LHCN-M2 (cell line): Measurements from ENCODE around the gene SEBOX. TPM values are rescaled to one million over a fixed set of nuclear protein-coding genes. Genes with fewer than 3 reads are reported as not detected.

Experiments used
- DNase-seq: peaks from one replicate; pipeline ENCODE4 v3.0.0-alpha.2; 2012; ENCODE audit warnings: low read depth
- total RNA-seq: library from RNA; depleted of rRNA; stranded (reverse); fragments of >200 nt; gene quantifications from 2 replicates; pipeline ENCODE4 v1.2.3, GENCODE V29; 2014; rRNA removed

The SEBOX gene
- total RNA-seq, 1 experiment from 2014 or later, result not detected

DNA sequence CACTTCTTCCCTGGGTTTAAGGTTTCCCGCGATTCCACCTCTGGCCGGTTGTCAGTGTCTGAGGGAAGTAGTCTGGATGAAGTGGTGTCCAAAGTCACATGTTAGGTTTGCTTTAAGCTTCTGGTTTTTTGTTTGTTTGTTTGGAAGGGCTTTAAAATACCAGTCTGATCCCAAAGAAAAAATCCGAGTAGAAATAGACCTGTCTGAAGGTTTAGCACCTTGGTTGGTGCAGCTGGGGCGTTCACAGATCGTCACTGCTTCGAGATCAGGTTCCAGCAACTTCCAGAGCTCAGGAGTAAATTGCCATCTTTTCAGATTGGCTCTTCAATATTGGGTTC, 45.4 kb downstream of the SEBOX start:
- DNase-seq, result no peak

DNA sequence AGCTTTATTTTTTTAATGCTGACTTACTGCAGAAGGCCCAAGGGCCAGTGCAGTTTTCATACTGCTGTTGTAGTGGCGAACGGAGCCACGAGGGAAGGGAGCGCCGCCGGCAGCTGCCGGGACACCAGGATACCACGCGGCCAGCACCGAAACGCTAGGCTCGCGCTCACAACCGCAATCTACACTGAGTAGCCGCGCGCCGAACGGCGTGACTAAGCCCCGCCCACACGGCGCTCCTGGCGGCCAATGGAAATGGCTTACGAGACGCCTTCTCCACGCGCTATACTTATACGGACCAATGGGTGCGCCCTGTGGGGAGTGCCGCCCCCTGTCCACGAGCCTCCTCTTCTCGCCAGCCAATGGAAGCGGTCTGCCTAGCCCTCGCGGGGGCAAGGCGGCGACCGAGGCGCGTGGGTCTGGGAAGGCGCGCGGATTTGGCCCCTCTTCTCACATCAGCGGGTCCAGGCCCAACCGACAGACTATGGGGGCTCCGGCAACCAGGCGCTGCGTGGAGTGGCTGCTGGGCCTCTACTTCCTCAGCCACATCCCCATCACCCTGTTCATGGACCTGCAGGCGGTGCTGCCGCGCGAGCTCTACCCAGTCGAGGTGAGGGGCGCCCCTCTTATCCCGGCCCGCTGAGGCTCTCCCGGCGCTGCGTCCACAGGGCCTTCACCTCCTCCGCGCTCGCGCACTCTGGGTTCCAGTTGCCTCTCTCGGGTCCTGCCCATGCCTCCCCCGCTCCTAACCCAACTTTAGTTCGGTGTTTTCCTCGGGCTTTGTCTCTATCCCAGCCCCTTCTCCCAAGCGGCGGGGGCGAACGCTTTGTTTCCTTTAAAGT, 46.0 kb downstream of the SEBOX start, which contains the start of gene TMEM97:
TMEM97 (plus strand) TSS at position 442 of the 839 bp plus-strand sequence; CDS start at position 482, 40 bp downstream.
- peak; percentile 96 for DNase-seq

DNA sequence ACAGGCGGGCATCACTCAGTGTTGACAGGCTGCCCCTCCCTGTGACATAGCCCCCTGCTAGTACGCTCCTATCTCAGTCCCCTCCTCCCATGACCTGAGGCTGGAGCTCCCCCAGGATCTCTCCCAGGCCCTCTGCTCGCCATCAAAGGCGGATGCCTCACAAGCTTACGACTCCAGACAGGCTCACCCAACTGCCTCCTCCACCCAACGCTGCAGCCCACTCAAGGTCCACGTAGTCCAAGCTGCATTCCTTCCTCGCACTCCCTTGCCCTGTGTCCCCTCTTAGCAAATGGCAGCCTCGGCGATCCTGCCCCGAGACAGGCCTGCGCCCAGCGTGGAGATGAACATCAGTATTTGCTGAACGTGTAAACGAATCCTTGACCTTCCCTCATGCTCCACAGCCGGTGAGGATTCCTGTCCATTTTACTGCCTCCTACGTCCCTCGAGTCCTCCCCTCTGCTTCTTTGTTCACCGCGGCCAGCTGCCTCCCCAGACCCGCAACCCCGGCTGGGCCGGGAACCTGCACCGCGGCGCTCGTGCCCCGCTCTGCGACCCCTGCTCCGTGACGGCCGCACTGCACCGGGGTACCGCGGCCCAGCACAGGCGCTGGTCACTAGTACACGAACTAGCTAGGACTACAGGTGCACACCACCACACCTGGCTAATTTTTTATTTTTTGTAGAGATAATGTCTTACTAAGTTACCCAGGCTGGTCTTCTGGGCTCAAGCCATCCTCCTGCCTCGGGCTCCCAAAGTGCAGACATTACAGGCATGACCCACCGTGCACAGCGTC, 46.8 kb downstream of the SEBOX start:
- DNase-seq, result no peak

DNA sequence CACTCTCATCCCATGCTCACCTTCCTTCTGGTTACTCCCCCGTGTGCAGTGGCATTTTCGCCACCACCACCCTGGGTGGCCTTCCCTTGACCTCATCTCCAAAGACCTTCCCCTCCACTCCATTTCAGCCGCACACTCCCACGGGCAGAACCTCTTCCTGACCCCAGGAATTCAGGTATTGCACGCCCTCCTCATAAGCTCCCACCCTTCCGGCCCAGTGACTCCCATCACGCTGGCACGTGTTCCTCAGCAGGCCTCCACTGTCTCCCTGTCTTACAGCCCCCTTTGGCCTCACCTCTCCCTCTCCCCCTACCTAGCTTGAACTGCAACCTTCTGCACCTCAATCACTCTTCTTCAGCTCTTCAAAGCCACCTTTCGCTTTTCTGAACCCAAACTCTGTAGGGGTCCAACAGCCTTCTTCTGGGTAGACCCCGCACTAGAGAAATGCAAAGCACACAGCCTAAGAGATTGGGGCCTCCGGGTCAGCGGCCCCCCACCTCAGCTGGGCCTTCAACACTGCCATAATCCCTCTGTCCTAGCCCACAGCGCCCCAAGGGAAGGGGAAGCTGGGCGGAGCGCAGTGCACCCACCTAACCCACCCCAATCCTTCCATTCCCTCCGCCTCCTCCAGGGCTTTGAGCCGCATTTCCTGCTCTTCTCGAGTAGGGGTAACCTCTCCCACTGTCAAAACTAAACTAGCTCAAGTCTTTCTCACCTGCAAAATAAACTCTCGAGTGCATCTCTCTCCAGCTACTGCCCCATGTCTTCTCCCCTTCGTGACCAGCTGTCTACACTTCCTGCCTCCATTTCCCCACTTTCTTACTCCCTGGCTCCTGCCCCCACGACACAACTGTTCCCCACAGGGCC, 47.7 kb downstream of the SEBOX start:
- no peak for DNase-seq

DNA sequence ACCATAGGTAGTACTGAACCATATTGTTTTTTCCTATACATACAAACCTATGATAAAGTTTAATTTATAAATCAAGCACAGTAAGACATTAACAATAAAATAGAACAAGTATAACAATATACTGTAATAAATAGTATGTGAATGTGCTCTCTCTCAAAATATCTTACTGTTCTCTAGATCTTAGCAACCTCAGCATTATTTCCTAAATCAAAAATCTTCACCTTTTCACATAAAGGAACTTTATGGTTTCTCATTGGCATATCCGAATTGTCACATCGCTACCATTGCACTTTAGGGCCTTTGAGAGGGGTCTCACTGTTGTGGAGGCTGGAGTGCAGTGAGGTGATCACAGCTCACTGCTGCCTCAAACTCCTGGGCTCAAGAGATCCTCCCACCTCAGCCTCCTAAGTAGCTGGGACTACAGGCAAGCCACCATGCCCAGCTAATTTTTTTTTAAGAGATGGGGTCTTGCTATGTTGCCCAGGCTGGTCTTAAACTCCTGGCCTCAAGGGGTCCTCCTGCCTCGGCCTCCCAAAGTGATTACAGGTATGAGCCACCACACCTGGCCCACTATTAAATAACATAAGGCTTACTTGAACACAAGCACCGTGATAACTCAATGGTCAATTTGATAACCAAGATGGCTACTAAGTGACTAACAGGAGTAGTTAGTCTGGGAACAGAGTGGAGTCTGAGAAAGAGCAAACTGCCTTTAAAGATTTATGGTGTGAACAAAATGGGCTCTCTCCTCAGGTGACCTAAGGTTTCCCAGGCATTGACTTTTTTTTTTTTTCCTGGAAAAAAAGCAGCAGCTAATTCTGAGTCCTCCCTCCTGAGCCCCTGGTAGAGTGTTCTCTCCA, 48.9 kb downstream of the SEBOX start:
- DNase-seq, result no peak

DNA sequence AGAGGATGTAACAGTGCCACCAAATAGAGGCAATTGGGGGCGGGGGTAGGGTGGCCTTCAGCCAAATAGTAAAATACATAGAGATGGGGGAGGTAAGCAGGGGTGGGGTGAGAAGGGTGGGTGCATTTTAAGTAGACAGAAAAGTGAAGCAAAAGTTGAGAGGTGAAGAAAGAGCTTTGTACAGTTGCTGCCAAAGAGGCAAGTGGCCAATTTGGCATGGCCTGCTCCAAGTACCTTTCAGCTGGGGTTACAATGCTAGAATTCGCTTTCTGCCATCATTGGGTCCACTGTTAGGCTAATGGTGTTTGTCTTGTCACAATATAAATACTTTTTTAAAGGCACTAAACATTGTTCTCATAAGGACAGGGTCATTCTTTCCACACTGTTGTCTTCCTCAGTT, 51.2 kb downstream of the SEBOX start:
- DNase-seq, result no peak

Other genes with a start within 250 kb of the SEBOX start
- gene TMEM97, start 46.0 kb downstream of the SEBOX start, total RNA-seq, result 24.9 and 27.2 TPM in 2 replicates
- 26.5 and 27.3 TPM in 2 replicates for gene IFT20, start 29.7 kb downstream of the SEBOX start, total RNA-seq
- 18.0 and 19.7 TPM in 2 replicates for gene TNFAIP1, start 29.4 kb downstream of the SEBOX start, total RNA-seq
- gene POLDIP2, start 7.7 kb downstream of the SEBOX start, total RNA-seq, result 121 and 127 TPM in 2 replicates
- gene VTN, start 5.1 kb upstream of the SEBOX start, total RNA-seq, result 0.40 TPM in 1 of 2 replicates, not detected in the other
- gene SARM1, start 6.5 kb upstream of the SEBOX start, total RNA-seq, result 13.5 and 18.5 TPM in 2 replicates
- gene SLC46A1, start 41.0 kb upstream of the SEBOX start, total RNA-seq, result 1.0 and 1.2 TPM in 2 replicates
- gene SLC13A2, start 108.4 kb upstream of the SEBOX start, total RNA-seq, result not detected in 2 replicates
- not detected in 2 replicates for gene FOXN1, start 141.1 kb upstream of the SEBOX start, total RNA-seq
- gene UNC119, start 187.4 kb upstream of the SEBOX start, total RNA-seq, result 44.3 and 47.6 TPM in 2 replicates
- 45.2 and 65.0 TPM in 2 replicates for gene PIGS, start 206.3 kb upstream of the SEBOX start, total RNA-seq
- 38.5 and 47.4 TPM in 2 replicates for gene ALDOC, start 211.7 kb upstream of the SEBOX start, total RNA-seq
- 89.8 and 106 TPM in 2 replicates for gene SPAG5, start 233.8 kb upstream of the SEBOX start, total RNA-seq
- gene RSKR, start 249.0 kb upstream of the SEBOX start, total RNA-seq, result 3.5 and 6.1 TPM in 2 replicates